GM21619 (cell line): ENCODE measurements around the gene DDX24.

Experiments
- ATAC-seq: cut with Tn5 transposase; IDR thresholded peaks from one replicate; pipeline ENCODE4 v1.9.1; 2021; ENCODE audit not compliant: unreplicated experiment

DDX24 gene

DNA sequence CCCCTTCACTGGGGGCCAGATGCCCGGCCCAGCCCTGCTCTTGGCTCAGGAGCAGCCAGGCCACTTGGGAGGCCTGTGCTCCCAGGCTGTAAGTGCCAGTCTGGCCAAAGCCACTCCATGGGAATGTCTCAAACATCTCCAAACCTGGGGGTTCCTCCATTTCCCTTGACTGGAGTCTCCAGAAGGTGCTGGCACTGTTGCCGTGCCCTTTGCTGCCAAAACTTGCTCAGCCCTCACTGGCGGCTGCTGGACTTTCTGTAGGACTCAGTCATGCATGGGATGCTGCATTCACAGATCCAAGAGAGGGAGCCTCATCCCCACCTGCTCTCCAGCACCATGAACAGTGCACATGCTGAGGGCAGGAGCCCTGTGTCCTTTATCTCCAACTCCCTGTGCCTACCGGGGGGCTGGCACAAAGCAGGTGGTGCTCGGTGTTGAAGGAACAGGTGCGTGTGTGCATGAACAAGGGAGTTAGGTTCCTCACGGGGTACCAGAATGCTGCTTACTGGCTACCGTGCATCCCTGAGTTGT, 64.5 kb downstream of the DDX24 start:
- ATAC-seq, result no peak

- ATAC-seq, result no peak
These were observed 65.8 kb downstream of the DDX24 start for GRCh38 chr14:94015223-94015622.

DNA sequence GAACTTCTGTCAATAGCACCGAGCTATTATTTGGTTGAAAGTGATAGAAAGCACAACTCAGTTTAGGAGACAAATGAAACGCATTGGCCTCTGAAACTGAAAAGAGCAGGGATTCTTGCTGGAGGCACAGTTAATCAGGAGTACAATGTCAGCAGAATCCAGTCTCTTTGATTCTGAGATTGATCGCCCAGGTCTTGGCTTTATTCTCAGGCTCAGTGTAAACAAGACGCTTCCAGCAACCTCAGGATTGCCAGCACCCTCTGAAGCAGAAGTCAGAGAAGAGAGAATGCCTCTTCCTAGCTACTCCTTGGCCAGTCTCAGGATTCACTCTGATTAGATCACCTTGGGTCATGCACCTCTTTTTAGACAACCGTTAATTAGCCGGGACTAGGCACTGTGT, 66.6 kb downstream of the DDX24 start:
- ATAC-seq, result no peak

- ATAC-seq, result no peak
These were observed 69.2 kb downstream of the DDX24 start for GRCh38 chr14:94011795-94012194.

- no peak for ATAC-seq
These were observed 70.4 kb downstream of the DDX24 start for GRCh38 chr14:94010625-94011024.

DNA sequence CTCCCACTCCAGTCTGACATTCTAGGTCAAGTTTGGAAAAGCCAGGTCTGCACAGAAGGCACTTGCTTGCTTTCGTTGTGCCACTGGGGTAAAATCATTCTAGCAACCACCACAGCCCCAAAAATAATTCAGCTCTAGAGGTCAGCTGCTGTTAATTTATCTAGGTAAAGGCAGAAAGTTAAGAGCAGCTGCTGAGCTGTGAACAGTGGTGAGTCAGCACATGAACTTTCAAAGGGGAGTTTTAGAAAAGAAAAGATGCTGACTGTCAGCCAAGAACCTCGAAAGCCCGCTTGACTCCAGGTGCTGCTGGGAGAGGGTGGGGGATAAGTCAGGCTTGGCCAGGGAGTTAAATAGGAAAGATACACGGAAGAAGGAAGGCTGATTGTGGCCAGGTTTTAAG, 71.2 kb downstream of the DDX24 start:
- ATAC-seq, result peak; percentile 61

- ATAC-seq, result no peak
These were observed 72.8 kb downstream of the DDX24 start for GRCh38 chr14:94008234-94008633.

GRCh38 chr14:94005324-94006073, 75.5 kb downstream of the DDX24 start:
- no peak for ATAC-seq

GRCh38 chr14:94004015-94004414, 77.0 kb downstream of the DDX24 start:
- ATAC-seq, result no peak

DNA sequence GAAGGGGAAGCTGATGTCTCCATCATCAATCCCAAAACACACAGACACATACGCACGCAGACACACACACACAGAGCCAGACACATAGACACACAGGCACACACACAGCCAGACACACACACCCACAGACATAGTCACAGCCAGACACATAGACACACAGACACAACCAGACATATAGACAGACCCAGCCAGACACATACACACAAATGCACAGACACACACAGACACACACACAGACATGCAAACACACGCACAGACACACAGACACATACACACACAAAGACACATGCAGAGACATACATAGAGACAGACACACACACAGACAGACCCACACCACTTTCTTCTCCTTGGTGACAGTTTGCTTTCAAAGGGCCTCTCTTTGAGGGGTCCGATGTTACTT, 77.6 kb downstream of the DDX24 start:
- ATAC-seq, result no peak

DNA sequence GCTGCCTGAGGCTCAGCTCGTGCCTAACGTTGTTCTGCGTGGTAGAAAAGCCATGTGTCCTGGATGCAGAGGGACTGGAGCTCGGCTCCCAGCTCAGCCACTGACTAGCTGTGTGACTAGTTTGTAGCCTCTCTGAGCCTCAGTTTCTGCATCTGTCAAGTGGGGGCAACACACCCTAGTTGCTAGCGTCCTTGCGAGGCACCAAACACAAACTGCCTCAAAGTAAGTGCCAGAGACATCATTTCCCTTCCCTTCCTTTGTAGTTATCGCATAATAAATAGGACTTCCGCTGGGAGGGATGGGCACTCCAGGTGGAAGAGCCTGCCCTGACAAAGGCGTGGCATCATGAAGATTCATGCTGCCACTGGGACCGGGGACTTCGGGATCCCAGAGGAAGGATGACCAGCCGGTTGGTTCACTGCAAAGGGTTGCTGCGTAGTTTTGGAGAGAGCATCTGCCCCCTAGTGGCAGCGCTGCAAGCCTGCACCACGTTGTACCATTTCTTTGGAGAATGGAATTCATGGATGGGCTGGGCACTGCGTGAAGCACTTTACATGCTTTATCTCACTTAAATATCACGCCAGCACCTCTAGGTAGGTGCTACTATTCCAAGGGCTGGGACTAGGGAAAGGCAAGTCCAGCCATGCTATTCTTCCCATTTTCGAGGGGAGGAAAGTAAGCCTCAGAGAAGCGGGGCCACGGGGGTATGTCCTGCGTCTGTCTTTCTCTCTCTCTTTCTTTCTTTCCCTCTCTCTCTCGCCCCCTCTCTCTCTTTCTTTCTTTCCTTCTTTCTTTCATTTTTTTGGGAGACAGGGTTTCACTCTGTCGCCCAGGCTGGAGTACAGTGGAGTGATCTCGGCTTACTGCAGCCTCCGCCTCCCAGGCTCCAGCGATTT, 79.3 kb downstream of the DDX24 start:
- ATAC-seq, result peak; percentile 60

- ATAC-seq, result no peak
These were observed 80.0 kb downstream of the DDX24 start for GRCh38 chr14:94001016-94001415.

GRCh38 chr14:94000267-94000666, 80.7 kb downstream of the DDX24 start:
- ATAC-seq, result no peak

- no peak for ATAC-seq
These were observed 81.4 kb downstream of the DDX24 start for GRCh38 chr14:93999573-93999972.

DNA sequence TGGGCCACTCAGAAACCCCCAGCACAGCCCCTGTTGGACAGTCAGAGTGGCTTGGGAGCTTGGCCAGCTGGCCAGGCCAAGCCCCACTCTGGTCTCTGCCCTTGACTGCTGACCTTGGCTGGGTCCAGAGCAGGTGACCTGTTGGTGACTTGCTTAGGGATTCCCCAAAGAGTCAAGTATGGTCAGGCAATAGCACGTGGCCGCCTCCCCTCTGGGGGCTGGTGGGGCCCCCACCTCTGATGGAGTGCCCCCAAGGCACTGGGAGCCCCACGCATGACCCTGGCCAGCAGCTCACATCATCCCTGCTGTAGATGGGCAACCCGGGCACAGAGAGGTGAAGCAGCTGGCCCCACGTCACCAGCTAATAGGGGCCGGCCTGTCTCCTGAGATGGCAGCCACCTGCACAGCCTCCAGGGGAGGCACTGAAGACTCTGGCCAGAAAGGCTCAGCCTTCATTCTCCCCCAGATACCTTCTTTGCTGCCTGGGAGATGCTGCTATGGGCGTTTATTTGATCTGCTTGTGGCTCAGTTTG, 82.1 kb downstream of the DDX24 start:
- ATAC-seq, result no peak
